ENCODE results near the gene TNPO3. TPM values are rescaled to one million over a fixed set of nuclear protein-coding genes. Genes with fewer than 3 reads are reported as not detected.

Gene TNPO3
- total and polyA plus RNA-seq, 9 donors, result 24.9 to 32.7 (median 29.9) TPM

DNA sequence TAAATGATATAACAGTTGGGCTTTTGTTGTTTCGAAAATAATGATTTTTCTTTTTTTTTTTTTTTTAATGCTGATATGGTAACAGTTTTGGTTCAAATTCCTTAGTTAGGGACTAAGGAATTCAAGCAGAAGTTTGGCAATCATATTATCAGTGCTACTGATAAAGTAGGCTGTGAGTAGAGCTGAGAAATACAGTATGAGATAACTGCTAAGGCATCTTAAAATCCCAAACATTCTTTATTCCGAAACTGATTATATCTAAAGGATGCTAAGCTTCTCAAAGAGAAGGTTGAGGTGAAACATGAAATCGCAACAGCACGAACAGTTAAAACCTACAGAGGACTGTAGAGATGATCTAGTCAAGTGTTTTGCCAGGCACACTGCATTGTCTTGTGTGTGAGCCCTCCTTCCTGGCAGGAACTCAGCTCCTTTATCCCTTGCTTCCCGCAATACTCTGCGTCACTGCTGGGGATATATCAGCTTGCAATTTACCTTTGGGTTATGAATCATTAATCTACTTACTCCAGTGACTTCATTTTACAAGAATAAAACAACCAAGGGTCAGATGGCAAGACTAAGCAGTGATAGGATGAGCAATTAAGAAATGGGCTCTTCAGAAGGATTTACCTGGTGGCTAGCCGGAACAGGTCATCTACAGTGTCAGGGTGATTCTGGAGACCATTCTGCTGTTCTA is 80.5 kb downstream of the TNPO3 start:
- H3K4me3 ChIP-seq (ENCODE audit: low read length), result no peak overlapping the region
- H3K4me1 ChIP-seq (ENCODE audit: control insufficient read depth, insufficient read depth, low read length), result no peaks in the 10 kb centered on the region
- no peaks in the 10 kb centered on the region for H3K27me3 ChIP-seq (ENCODE audit: control insufficient read depth, insufficient read depth, low read length)
- no peak for DNase-seq
- H3K36me3 ChIP-seq (ENCODE audit: control insufficient read depth, insufficient read depth, low read length), result peaks cover 52% of the 10 kb centered on the region
- H3K27ac ChIP-seq (ENCODE audit: low read length), result no peak overlapping the region
- 71% methylated on average over 3 of the region's 7 CpGs for WGBS (ENCODE audit: insufficient coverage)
- H3K9me3 ChIP-seq (replicated peaks; ENCODE audit: control insufficient read depth, low read depth, low read length), result no peaks in the 10 kb centered on the region

DNA sequence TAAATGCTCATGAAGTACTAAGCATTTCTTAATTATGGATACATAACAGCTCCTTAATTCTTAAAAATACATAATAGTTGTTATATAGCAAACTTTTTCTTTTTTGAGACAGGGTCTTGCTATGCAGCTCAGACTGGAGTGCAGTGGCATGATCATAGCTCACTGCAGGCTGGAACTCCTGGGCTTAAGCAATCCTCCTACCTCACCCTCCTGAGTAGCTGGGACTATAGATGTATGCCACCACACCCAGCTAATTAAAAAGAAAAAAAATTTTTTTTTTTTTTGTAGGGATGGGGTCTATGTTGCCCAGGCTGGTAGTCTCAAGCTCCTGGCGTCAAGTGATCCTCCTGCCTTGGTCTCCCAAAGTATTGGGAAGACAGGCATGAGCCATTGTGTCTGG is 86.3 kb downstream of the TNPO3 start:
- no peaks in the 10 kb centered on the region for H3K9me3 ChIP-seq (replicated peaks; ENCODE audit: control insufficient read depth, low read depth, low read length)
- WGBS (ENCODE audit: insufficient coverage), result no CpG with 5 or more reads among the region's 1 CpG
- no peaks in the 10 kb centered on the region for H3K27me3 ChIP-seq (ENCODE audit: control insufficient read depth, insufficient read depth, low read length)
- no peak for DNase-seq
- no peak overlapping the region for H3K27ac ChIP-seq (ENCODE audit: low read length)
- H3K36me3 ChIP-seq (ENCODE audit: control insufficient read depth, insufficient read depth, low read length), result peaks cover 43% of the 10 kb centered on the region
- no peaks in the 10 kb centered on the region for H3K4me1 ChIP-seq (ENCODE audit: control insufficient read depth, insufficient read depth, low read length)
- no peak overlapping the region for H3K4me3 ChIP-seq (ENCODE audit: low read length)

DNA sequence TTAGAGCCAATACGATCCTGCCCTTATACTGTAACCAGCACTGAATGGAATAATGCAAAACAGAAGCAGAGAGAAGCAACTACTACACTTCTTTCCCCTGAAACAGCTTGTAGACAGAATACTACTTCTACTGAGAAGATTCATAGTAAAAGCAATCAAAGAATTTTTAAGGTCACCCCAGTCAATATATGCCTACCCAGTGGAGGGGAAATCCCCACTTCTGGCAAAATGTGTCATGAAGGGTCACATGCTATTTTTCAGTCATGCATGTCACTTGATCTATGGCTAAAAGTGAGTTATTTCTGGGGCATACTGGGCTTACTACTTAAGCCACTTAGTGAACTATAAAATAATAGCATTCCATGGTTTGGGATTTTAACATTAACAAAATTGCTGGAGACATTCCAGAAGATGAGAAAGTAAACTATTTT is 91.6 kb downstream of the TNPO3 start:
- no peaks in the 10 kb centered on the region for H3K4me1 ChIP-seq (ENCODE audit: control insufficient read depth, insufficient read depth, low read length)
- H3K36me3 ChIP-seq (ENCODE audit: control insufficient read depth, insufficient read depth, low read length), result peaks cover 26% of the 10 kb centered on the region
- no peak overlapping the region for H3K27ac ChIP-seq (ENCODE audit: low read length)
- DNase-seq, result no peak
- H3K4me3 ChIP-seq (ENCODE audit: low read length), result no peak overlapping the region
- no peaks in the 10 kb centered on the region for H3K9me3 ChIP-seq (replicated peaks; ENCODE audit: control insufficient read depth, low read depth, low read length)
- H3K27me3 ChIP-seq (ENCODE audit: control insufficient read depth, insufficient read depth, low read length), result no peaks in the 10 kb centered on the region
- WGBS (ENCODE audit: insufficient coverage), result 100% methylated on average over 1 of the region's 1 CpG

DNA sequence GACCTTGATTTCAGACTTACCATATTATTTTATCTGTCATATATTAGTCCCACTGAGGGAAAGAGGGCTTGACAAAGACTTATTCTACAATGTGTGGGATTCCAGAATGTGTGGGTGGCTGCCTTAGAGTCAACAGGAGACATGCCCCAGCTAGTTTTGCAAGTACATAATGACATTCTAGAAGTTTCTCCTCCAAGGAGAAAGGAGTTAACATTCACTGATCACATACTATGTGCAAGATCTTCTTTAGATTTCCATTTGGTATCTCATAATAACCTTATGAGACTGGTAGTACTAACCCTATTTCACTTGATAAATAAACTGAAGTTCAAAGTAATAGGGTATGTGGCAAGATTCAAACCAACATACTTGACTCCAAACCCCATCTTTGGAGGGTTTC is 92.0 kb downstream of the TNPO3 start:
- Histone ChIP-seq H3K9me3 (replicated peaks; ENCODE audit: control insufficient read depth, low read depth, low read length) (no peaks in the 10 kb centered on the region), H3K36me3 (ENCODE audit: control insufficient read depth, insufficient read depth, low read length) (peaks cover 27% of the 10 kb centered on the region), H3K27ac (ENCODE audit: low read length) (no peak overlapping the region)

DNA sequence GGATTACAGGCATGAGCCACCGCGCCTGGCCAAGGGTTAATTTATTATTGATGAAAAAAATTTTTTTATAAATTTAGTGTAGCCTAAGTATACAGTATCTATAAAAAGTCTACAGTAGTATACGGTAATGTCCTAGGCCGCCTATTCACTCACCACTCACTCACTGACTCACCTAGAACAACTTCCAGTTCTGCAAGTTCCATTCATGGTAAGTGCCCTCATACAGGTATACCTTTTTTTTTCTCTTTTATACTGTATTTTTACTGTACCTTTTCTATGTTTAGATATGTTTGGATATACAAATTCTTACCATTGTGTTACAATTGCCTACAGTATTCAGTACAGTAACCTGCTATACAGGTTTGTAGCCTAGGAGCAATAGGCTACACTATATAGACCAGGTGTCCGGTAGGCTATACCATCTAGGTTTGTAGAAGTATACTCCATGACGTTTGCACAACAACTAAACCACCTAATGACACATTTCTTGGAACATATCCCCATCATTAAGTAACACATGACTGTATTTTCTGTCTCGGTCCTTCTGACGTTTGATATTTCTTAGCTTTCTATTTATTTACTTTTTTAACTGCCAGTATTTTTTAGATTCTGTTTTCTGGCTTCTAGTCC is 93.8 kb downstream of the TNPO3 start:
- H3K4me1 ChIP-seq (ENCODE audit: control insufficient read depth, insufficient read depth, low read length), result no peaks in the 10 kb centered on the region
- H3K9me3 ChIP-seq (replicated peaks; ENCODE audit: control insufficient read depth, low read depth, low read length), result no peaks in the 10 kb centered on the region
- H3K27me3 ChIP-seq (ENCODE audit: control insufficient read depth, insufficient read depth, low read length), result no peaks in the 10 kb centered on the region
- H3K4me3 ChIP-seq (ENCODE audit: low read length), result no peak overlapping the region
- DNase-seq, result no peak
- H3K27ac ChIP-seq (ENCODE audit: low read length), result no peak overlapping the region
- WGBS (ENCODE audit: insufficient coverage), result 100% methylated on average over 1 of the region's 8 CpGs
- peaks cover 30% of the 10 kb centered on the region for H3K36me3 ChIP-seq (ENCODE audit: control insufficient read depth, insufficient read depth, low read length)

More for the DNA sequence above, 92.0 kb downstream of the TNPO3 start:
- Histone ChIP-seq H3K27me3 (ENCODE audit: control insufficient read depth, insufficient read depth, low read length) (no peaks in the 10 kb centered on the region), H3K4me1 (ENCODE audit: control insufficient read depth, insufficient read depth, low read length) (no peaks in the 10 kb centered on the region), H3K4me3 (ENCODE audit: low read length) (no peak overlapping the region)
- no peak for DNase-seq

DNA sequence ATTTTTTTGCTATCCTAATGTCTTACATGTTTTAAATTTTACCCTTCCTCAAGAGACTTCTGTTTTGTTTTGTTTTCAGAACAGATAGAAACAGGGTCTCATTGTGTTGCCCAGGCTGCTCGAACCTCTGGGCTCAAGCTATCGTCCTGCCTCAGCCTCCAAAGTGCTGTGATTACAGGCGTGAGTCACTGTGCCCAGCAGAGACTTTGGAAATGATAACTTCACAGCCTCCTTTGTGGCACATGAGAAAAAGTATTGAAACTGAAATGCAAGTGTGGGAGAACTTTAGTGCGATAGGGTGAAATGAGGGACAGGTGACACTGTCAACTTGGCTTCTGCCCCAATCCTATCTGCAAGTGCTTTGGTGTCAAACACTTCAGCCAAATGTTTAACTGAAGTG is 95.6 kb downstream of the TNPO3 start:
- 100% methylated on average over 4 of the region's 4 CpGs for WGBS (ENCODE audit: insufficient coverage)
- Histone ChIP-seq H3K4me1 (ENCODE audit: control insufficient read depth, insufficient read depth, low read length) (no peaks in the 10 kb centered on the region), H3K27ac (ENCODE audit: low read length) (no peak overlapping the region), H3K4me3 (ENCODE audit: low read length) (no peak overlapping the region), H3K9me3 (replicated peaks; ENCODE audit: control insufficient read depth, low read depth, low read length) (no peaks in the 10 kb centered on the region), H3K36me3 (ENCODE audit: control insufficient read depth, insufficient read depth, low read length) (peaks cover 37% of the 10 kb centered on the region), H3K27me3 (ENCODE audit: control insufficient read depth, insufficient read depth, low read length) (no peaks in the 10 kb centered on the region)
- DNase-seq, result no peak

DNA sequence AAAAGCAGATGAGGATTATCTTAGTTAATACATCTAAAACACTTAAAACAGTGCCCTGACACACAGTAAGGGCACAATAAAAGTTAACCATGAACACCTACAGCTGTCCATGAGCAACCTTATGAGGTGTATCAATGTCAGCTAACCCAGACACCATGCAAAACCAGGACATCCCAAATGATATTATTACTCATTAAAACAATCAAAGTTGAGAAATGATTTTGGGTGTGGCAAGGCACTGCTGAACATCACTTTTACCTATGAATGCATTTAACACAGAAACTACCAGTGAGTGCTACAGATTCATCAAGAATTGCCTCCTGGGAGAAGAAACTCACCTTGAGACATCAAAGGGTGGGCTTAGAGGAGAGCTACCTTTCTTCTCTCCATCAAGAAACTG is 98.9 kb downstream of the TNPO3 start:
- no peaks in the 10 kb centered on the region for H3K27me3 ChIP-seq (ENCODE audit: control insufficient read depth, insufficient read depth, low read length)
- H3K9me3 ChIP-seq (replicated peaks; ENCODE audit: control insufficient read depth, low read depth, low read length), result no peaks in the 10 kb centered on the region
- no peak overlapping the region for H3K27ac ChIP-seq (ENCODE audit: low read length)
- H3K4me3 ChIP-seq (ENCODE audit: low read length), result no peak overlapping the region
- no peaks in the 10 kb centered on the region for H3K4me1 ChIP-seq (ENCODE audit: control insufficient read depth, insufficient read depth, low read length)
- no peak for DNase-seq
- peaks cover 54% of the 10 kb centered on the region for H3K36me3 ChIP-seq (ENCODE audit: control insufficient read depth, insufficient read depth, low read length)

DNA sequence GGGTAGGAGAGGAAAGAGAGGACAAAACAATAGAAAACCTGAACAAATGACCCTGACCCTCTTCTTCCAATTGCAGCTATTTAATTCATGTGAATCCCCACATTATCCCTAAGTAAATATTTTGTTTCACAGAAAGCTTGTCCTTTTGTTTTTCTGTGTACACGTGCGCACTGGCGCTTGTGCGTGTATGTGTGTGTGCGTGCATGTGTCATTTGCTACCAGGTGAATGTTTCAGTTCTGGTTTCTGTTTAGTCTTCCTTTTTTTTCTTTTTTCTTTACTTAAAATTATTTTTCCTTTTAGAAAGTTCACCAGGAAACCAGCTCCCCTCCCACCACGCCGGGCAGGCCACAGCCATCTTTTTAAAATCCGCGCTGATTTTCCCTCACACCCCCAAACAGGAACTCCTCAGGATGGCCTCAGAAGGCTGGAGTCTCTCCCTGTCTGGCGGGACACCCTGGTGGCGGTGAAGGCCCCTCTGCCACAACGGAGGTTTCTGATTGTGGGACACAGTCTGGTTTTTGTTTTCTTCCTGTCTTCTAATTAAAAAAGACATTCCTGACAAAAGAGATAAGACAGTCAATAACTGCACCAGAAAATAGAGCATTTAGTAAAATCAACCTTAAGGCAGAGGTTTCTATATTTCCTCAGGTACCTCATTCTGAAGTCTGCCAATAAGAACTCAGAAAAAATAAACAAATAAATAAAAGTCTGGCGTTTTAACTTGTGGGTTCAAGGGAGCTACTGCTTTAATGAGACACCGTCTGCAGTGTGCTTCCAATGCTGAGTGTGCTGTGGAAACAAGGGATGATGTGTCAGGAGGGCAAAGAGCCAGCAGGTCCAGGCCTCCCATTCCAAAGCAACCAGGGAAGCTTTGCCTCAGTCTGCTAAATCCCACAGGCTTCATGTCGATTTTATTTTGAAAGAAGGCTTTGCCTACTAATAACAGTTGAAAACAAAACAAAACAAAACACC is 99.8 kb downstream of the TNPO3 start:
- H3K9me3 ChIP-seq (replicated peaks; ENCODE audit: control insufficient read depth, low read depth, low read length), result no peaks in the 10 kb centered on the region
- peaks cover 54% of the 10 kb centered on the region for H3K36me3 ChIP-seq (ENCODE audit: control insufficient read depth, insufficient read depth, low read length)
- 41% methylated on average over 5 of the region's 15 CpGs for WGBS (ENCODE audit: insufficient coverage)
- H3K4me3 ChIP-seq (ENCODE audit: low read length), result no peak overlapping the region
- no peak overlapping the region for H3K27ac ChIP-seq (ENCODE audit: low read length)
- H3K4me1 ChIP-seq (ENCODE audit: control insufficient read depth, insufficient read depth, low read length), result no peaks in the 10 kb centered on the region
- H3K27me3 ChIP-seq (ENCODE audit: control insufficient read depth, insufficient read depth, low read length), result no peaks in the 10 kb centered on the region
- DNase-seq, result peak; percentile 67

DNA sequence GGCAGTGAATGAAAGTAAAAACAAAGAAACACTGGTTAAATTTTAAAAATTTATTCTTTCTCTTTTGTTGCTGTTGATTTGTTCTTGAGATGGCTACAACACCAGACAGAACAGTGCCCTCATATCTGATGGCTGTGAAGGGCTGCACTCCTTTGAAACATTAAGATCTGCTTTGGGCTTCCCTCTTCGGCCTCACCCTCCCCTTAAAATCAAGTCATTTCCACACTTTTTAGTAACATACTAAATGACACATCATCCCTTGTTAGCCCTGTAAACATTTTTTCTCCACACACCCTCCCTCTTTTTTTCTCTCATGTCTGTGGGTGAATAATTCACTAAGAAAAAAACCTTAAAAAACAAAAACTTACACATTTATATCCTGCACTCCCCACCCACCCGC is 100.8 kb downstream of the TNPO3 start:
- WGBS (ENCODE audit: insufficient coverage), result no CpG with 5 or more reads among the region's 2 CpGs
- Histone ChIP-seq H3K27ac (ENCODE audit: low read length) (no peak overlapping the region), H3K4me1 (ENCODE audit: control insufficient read depth, insufficient read depth, low read length) (peaks cover 3% of the 10 kb centered on the region), H3K36me3 (ENCODE audit: control insufficient read depth, insufficient read depth, low read length) (peaks cover 54% of the 10 kb centered on the region), H3K4me3 (ENCODE audit: low read length) (no peak overlapping the region), H3K9me3 (replicated peaks; ENCODE audit: control insufficient read depth, low read depth, low read length) (no peaks in the 10 kb centered on the region), H3K27me3 (ENCODE audit: control insufficient read depth, insufficient read depth, low read length) (no peaks in the 10 kb centered on the region)
- DNase-seq, result no peak

DNA sequence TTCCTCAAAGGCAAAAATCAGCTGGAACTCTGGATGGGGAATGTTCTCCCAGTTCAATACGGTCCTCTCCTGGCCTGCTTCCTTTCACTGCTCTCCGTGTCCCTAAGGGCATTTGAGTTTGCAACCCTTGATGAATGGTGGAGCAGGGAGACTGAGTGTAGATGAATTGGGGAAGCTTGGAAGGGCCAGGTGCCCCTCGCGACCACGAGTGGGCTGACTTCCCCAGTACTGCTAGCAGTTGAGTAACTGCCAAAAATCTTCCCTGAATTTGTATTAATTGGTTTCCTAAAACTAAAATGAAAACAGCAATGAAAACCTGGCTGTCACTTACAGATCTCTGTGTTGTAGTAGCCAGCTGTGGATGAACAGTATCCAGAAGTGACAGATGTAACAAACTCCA is 103.6 kb downstream of the TNPO3 start:
- H3K27ac ChIP-seq (ENCODE audit: low read length), result no peak overlapping the region
- H3K36me3 ChIP-seq (ENCODE audit: control insufficient read depth, insufficient read depth, low read length), result peaks cover 32% of the 10 kb centered on the region
- no peak for DNase-seq
- H3K4me1 ChIP-seq (ENCODE audit: control insufficient read depth, insufficient read depth, low read length), result peaks cover 12% of the 10 kb centered on the region
- WGBS (ENCODE audit: insufficient coverage), result 80% methylated on average over 3 of the region's 5 CpGs
- no peak overlapping the region for H3K4me3 ChIP-seq (ENCODE audit: low read length)
- no peaks in the 10 kb centered on the region for H3K9me3 ChIP-seq (replicated peaks; ENCODE audit: control insufficient read depth, low read depth, low read length)
- no peaks in the 10 kb centered on the region for H3K27me3 ChIP-seq (ENCODE audit: control insufficient read depth, insufficient read depth, low read length)
